Type B pancreatic cell (in vitro differentiated cells): ENCODE data around the gene TNFRSF12A. TPM values are rescaled to one million over a fixed set of nuclear protein-coding genes. Genes with fewer than 3 reads are reported as not detected.

ENCODE experiments used
- DNase-seq: peaks from one replicate; pipeline ENCODE4 v3.0.0; 2021; ENCODE audit warnings: mixed read lengths; ENCODE audit not compliant: unreplicated experiment; ENCODE audit errors: extremely low spot score
- H3K27ac Mint-ChIP-seq: 2 replicates; pipeline ENCODE4 v1.8.0; 2021; ENCODE audit warnings: mild to moderate bottlenecking, mixed read lengths
- H3K27me3 Mint-ChIP-seq: 2 replicates; pipeline ENCODE4 v1.8.0; 2021; ENCODE audit warnings: mixed read lengths
- H3K36me3 Mint-ChIP-seq: 2 replicates; pipeline ENCODE4 v1.8.0; 2021; ENCODE audit warnings: mixed read lengths
- H3K4me1 Mint-ChIP-seq: one replicate; pipeline ENCODE4 v1.8.0; 2021; ENCODE audit warnings: mixed read lengths; ENCODE audit not compliant: unreplicated experiment
- H3K4me3 Mint-ChIP-seq: 2 replicates; pipeline ENCODE4 v1.8.0; 2021; ENCODE audit warnings: mild to moderate bottlenecking, mixed read lengths
- H3K9me3 Mint-ChIP-seq: 2 replicates; pipeline ENCODE4 v1.8.0; 2021; ENCODE audit warnings: mixed read lengths
- CTCF ChIP-seq: fragments of 200-600 bp; sonication (generic); conservative IDR thresholded peaks from 2 replicates; pipeline ENCODE4 v1.5.0; 2021; ENCODE audit warnings: antibody characterized with exemption, mild to moderate bottlenecking
- total RNA-seq: library from RNA; stranded (reverse); gene quantifications from 2 replicates; pipeline ENCODE4 v1.2.1, GENCODE V29; 2021; ENCODE audit warnings: low replicate concordance

TNFRSF12A gene
- total RNA-seq, 1 donor from 2014 or later = 24.0 TPM

GRCh38 chr16:3017794-3018506, 2.2 kb upstream of the TNFRSF12A start, which contains the start of gene CLDN6:
TSS of gene CLDN6 (minus strand) at chr16:3018183. CDS start at chr16:3016021, 2,162 bp downstream.
- DNase-seq = peak; percentile 88

GRCh38 chr16:3019594-3020246, 448 bp upstream of the TNFRSF12A start:
- peaks cover 40% of the 10 kb centered on the region for H3K4me1 Mint-ChIP-seq
- DNase-seq = no peak
- H3K27ac Mint-ChIP-seq = peak overlapping the region; percentile 94
- peaks cover 5% of the 10 kb centered on the region for H3K36me3 Mint-ChIP-seq
- peaks cover 31% of the 10 kb centered on the region for H3K27me3 Mint-ChIP-seq
- TF ChIP-seq CTCF = no peak
- H3K9me3 Mint-ChIP-seq = no peaks in the 10 kb centered on the region
- H3K4me3 Mint-ChIP-seq = peak overlapping the region; percentile 94

More at GRCh38 chr16:3017794-3018506, 2.2 kb upstream of the TNFRSF12A start, which contains the start of gene CLDN6:
- H3K36me3 Mint-ChIP-seq = no peaks in the 10 kb centered on the region
- TF ChIP-seq CTCF = peak; percentile 68
- peaks cover 26% of the 10 kb centered on the region for H3K4me1 Mint-ChIP-seq
- peak within 1 kb of the TSS; percentile 93 for H3K27ac Mint-ChIP-seq
- H3K27me3 Mint-ChIP-seq = peaks cover 42% of the 10 kb centered on the region
- peak within 1 kb of the TSS; percentile 91 for H3K4me3 Mint-ChIP-seq
- no peaks in the 10 kb centered on the region for H3K9me3 Mint-ChIP-seq

GRCh38 chr16:3020604-3021448, 658 bp downstream of the TNFRSF12A start:
- no peaks in the 10 kb centered on the region for H3K9me3 Mint-ChIP-seq
- DNase-seq = no peak
- peak overlapping the region; percentile 94 for H3K4me3 Mint-ChIP-seq
- H3K27me3 Mint-ChIP-seq = peaks cover 23% of the 10 kb centered on the region
- peaks cover 36% of the 10 kb centered on the region for H3K4me1 Mint-ChIP-seq
- peaks cover 5% of the 10 kb centered on the region for H3K36me3 Mint-ChIP-seq
- TF ChIP-seq CTCF = no peak
- peak overlapping the region; percentile 98 for H3K27ac Mint-ChIP-seq

- H3K4me1 Mint-ChIP-seq = peaks cover 36% of the 10 kb centered on the region
- peak; percentile 54 for TF ChIP-seq CTCF
- peaks cover 5% of the 10 kb centered on the region for H3K36me3 Mint-ChIP-seq
- no peaks in the 10 kb centered on the region for H3K9me3 Mint-ChIP-seq
- peak; percentile 84 for DNase-seq
- H3K27ac Mint-ChIP-seq = peak overlapping the region; percentile 98
- peaks cover 18% of the 10 kb centered on the region for H3K27me3 Mint-ChIP-seq
- peak overlapping the region; percentile 94 for H3K4me3 Mint-ChIP-seq
These were observed 1.5 kb downstream of the TNFRSF12A start for GRCh38 chr16:3021449-3022207.

- H3K36me3 Mint-ChIP-seq = peaks cover 5% of the 10 kb centered on the region
- DNase-seq = no peak
- H3K4me3 Mint-ChIP-seq = peak overlapping the region; percentile 94
- no peak for TF ChIP-seq CTCF
- peaks cover 36% of the 10 kb centered on the region for H3K4me1 Mint-ChIP-seq
- peak overlapping the region; percentile 98 for H3K27ac Mint-ChIP-seq
- no peaks in the 10 kb centered on the region for H3K9me3 Mint-ChIP-seq
- peaks cover 13% of the 10 kb centered on the region for H3K27me3 Mint-ChIP-seq
These were observed 2.1 kb downstream of the TNFRSF12A start for GRCh38 chr16:3022208-3022683.
